Prostate gland (tissue), 2 donors: Measurements from ENCODE around the gene SMIM41.

Experiments
- CTCF ChIP-seq, 4 experiments: fragments of 200-600 bp in 2 of 4; fragments of 450-650 bp in 2 of 4; sonication (generic) in 2 of 4; IDR thresholded peaks; 1 replicate in 3 of 4; 2 replicates in 1 of 4; pipeline ENCODE4 v1.5.1; 2016 to 2019; ENCODE audit warnings: antibody characterized with exemption in 4 of 4, mild to moderate bottlenecking in 2 of 4, moderate library complexity in 2 of 4
- POLR2A ChIP-seq: fragments of 450-650 bp; IDR thresholded peaks from one replicate; pipeline ENCODE4 v1.6.1; 2016; ENCODE audit warnings: antibody characterized with exemption, mild to moderate bottlenecking
- POLR2AphosphoS5 ChIP-seq: sonication (generic); formaldehyde crosslinking; IDR thresholded peaks from one replicate; pipeline ENCODE4 v1.6.1; 2017; ENCODE audit warnings: antibody characterized with exemption

GRCh38 chr12:52130711-52131110 is 51.2 kb downstream of the SMIM41 start:
- TF ChIP-seq CTCF (IDR thresholded peaks at IDR 0.05) (no peak), POLR2A (no peak), POLR2AphosphoS5 (no peak)
